HG02943 (cell line): ENCODE results near the gene SOX2.

ENCODE experiments used
- ATAC-seq: cut with Tn5 transposase; IDR thresholded peaks from one replicate; pipeline ENCODE4 v1.9.1; 2021; ENCODE audit warnings: mild to moderate bottlenecking, low read depth, moderate library complexity; ENCODE audit not compliant: unreplicated experiment

SOX2 gene

GRCh38 chr3:181721046-181721875 lies 9.5 kb downstream of the SOX2 start:
- ATAC-seq, result no peak

GRCh38 chr3:181722156-181722555 lies 10.4 kb downstream of the SOX2 start:
- no peak for ATAC-seq

GRCh38 chr3:181722766-181723425 lies 11.2 kb downstream of the SOX2 start:
- ATAC-seq, result no peak

GRCh38 chr3:181723625-181724191 lies 12.0 kb downstream of the SOX2 start:
- ATAC-seq, result no peak

- no peak for ATAC-seq
These were observed 12.7 kb downstream of the SOX2 start for GRCh38 chr3:181724192-181724965.

GRCh38 chr3:181725131-181725731 lies 13.5 kb downstream of the SOX2 start:
- no peak for ATAC-seq

GRCh38 chr3:181725830-181726229 lies 14.1 kb downstream of the SOX2 start:
- ATAC-seq, result no peak

- ATAC-seq, result no peak
These were observed 14.9 kb downstream of the SOX2 start for GRCh38 chr3:181726351-181727330.

GRCh38 chr3:181727341-181728032 lies 15.8 kb downstream of the SOX2 start:
- no peak for ATAC-seq

GRCh38 chr3:181728470-181729340 lies 17.0 kb downstream of the SOX2 start:
- ATAC-seq, result no peak

GRCh38 chr3:181729341-181729869 lies 17.7 kb downstream of the SOX2 start:
- ATAC-seq, result no peak

- ATAC-seq, result no peak
These were observed 18.6 kb downstream of the SOX2 start for GRCh38 chr3:181730316-181730715.

GRCh38 chr3:181730934-181731333 lies 19.2 kb downstream of the SOX2 start:
- no peak for ATAC-seq

- no peak for ATAC-seq
These were observed 24.2 kb downstream of the SOX2 start for GRCh38 chr3:181735911-181736310.

- ATAC-seq, result no peak
These were observed 26.8 kb downstream of the SOX2 start for GRCh38 chr3:181738551-181738950.

- ATAC-seq, result no peak
These were observed 27.9 kb downstream of the SOX2 start for GRCh38 chr3:181739628-181740027.

GRCh38 chr3:181741417-181741816 lies 29.7 kb downstream of the SOX2 start:
- ATAC-seq, result no peak
